SKM-1 treated with dmso at 0.1 percent for 144 hours (cell line): Measurements from ENCODE around the gene ENPP7.

Experiments
- DNase-seq: peaks from one replicate; lab custom pipeline; 2025; ENCODE audit not compliant: unreplicated experiment; lab: John Stamatoyannopoulos, UW

The ENPP7 gene, protein sequence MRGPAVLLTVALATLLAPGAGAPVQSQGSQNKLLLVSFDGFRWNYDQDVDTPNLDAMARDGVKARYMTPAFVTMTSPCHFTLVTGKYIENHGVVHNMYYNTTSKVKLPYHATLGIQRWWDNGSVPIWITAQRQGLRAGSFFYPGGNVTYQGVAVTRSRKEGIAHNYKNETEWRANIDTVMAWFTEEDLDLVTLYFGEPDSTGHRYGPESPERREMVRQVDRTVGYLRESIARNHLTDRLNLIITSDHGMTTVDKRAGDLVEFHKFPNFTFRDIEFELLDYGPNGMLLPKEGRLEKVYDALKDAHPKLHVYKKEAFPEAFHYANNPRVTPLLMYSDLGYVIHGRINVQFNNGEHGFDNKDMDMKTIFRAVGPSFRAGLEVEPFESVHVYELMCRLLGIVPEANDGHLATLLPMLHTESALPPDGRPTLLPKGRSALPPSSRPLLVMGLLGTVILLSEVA

GRCh38 chr17:79730769-79731483, at the start of gene ENPP7:
Gene ENPP7 (plus strand): TSS chr17:79730943. CDS start chr17:79731140, 197 bp downstream.
- DNase-seq: no peak

DNA sequence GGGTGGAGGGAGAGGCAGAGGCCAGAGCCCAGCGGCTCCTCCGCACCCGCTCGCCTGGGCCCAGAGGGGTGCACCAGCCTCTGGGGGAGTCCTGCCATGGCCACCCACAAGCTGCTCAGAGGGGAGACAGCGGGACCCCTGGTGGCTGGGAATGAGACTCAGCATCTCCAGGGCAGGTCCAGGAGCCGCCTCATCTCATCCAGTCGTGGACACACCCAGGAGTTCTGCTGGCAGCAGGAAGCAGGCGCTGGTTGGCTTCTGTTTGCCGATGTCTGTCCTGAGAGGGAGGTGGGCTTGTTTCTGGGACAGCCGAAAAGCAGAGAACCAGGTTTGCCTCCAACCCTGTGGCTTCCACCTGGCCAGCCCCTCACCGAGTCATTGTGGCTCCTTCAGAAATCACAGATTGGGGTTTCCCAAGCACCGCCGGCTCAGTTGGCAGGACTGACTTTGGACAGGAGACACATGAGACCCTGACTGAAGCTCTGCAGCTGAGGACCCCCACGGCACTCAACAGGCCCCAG, 49.6 kb upstream of the ENPP7 start:
- DNase-seq: no peak

GRCh38 chr17:79681628-79682261, 49.0 kb upstream of the ENPP7 start:
- no peak for DNase-seq

DNA sequence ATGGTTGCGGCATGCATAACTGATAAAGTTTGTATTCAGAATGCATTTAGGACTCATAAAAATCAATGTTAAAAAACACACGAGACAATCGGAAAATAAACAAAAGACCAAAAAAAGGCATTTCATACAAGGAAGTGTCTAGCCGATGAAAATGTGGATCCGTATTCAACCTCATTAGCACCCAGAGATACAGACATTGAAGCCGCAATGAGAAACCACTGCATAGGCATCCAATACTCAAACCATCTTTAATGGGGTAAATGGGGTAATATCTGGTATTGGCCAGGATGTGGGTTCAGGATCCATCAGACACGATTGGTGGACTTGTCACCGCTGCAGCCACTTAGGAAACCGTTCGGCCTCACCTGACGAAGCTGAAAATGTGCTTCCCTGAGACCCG, 47.4 kb upstream of the ENPP7 start:
- no peak for DNase-seq

DNA sequence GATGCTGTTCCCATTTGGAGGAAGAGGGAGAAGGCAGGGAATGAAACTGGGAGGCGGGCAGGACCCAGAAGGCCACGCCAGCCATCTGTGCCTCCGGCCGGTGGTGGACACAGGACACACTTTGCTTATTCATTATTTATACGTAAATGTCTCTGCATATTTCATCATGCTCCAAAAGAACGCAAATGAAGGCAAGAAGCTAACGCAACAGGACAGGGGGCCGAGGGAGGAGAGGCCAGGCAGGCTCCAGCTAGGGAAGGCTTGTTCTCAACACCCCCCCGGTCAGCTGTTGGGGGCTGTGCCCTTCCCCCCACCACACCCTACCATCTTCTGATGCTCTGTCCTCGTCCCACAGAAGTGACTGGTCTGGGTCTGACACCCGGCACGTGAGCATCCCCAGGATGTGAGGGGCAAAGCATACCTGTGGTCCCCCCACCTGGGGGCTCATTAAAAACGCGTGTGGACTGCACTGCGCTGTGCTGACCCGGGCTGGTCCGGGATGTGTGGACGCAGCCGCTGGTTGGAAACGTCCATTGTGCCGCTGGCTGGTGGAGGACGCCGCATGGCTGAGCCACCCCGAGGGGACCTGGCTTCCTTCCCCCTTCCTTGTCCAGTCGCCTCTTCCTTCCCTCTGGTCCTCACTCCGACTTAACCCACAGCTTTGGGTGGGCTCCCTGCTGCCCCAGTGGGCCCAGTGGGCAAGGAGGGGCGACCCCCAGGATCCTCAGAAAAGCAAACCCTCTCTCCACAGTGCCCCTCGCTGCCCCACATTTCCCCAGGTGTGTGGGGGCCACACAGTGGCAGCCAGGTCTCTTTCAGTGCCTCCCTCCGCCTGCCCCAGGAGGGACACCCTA, 46.4 kb upstream of the ENPP7 start:
- DNase-seq: no peak

DNA sequence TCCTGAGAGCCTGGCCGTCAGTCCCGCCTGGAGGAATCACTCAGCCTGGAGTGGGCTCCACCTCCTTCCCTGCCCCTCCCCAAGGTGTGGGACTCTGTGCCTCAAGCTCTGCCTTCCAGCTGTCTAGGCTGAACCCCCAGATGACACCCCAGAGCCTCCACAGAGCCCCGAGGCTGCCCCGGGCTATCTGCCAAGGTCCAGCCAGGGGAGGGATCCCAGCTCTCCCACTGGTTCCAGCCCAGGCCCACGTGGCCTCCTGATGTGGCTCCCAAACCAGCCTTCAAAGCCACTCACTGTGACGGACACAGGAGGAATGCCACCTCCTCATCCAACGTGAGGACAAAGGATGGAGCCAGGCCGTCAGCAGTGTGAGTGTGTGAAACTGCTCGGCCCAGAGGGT, 45.6 kb upstream of the ENPP7 start:
- no peak for DNase-seq

DNA sequence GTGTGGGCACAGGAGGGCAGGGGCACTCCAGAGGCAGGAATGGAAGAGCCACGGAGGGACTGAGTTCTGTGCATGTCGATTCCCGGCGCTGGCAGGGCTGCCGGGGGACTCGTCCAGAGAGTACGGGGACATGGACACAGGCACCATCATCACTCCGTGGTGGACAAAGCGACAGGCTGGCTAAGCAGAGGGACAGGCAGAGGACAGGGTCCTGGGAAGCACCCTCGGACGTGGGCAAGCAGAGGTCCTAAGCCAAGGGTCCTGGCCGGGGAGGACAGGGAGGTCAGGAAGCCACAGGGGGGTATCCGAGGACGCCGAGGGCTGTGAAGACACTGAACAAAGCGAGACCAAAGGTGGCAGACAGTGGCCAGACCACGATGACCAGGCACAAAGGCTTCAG, 44.3 kb upstream of the ENPP7 start:
- no peak for DNase-seq

DNA sequence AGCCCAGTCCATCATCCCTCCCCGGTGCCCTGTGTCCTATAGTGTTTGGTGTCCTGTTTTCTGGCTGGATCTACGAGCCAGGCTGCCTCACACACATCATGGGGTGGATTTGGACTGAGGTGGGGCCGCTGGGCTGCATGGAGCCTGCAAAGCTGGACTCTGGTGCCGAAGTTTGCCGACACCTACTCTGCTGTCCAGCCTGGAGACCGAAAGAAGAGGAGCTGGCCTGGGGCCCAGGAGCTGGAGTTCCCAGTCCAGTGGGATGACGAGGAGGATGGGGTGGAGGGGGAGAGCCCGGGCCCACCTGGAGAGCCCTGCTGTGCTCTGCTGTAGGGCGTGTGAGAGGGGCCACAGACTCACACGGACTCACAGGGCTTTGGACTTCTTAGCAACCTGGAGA, 40.3 kb upstream of the ENPP7 start:
- no peak for DNase-seq

DNA sequence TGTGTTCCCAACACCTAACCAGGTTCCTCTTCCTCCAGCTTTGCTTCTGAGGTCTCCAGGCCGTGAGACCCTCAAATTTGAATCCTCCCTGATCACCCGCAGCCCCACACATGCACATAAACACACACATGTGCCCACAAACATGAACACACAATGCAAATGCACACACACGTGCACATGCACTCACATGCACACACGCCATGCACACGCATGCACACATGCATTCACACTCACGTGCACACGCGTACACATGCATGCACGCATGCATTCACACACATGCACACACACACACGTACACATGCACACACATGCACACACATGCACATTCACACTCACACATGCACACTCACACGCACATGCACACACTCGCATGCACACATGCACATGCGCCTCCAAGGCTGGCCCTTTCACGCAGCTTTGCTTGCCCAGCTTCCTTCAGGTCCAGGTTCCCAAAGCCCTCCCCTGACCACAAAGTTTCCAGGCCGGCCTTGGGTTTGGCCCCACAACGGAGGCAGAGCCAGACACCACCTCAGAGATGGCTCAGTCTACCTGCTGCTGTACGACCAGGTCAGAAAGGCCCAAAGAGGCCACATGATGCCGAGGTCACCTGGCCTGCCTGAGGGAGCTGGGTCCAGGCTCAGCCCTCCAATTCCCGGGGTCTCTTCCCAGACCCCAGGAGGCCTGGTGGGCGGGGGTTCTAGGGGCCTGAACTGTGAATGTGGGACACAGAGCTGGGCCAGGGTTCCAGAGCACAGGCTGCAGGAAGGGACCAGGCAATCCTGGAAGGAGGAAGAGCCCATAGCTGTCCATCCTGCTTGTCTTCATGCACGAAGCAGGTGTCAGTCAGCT, 39.5 kb upstream of the ENPP7 start:
- DNase-seq: no peak

DNA sequence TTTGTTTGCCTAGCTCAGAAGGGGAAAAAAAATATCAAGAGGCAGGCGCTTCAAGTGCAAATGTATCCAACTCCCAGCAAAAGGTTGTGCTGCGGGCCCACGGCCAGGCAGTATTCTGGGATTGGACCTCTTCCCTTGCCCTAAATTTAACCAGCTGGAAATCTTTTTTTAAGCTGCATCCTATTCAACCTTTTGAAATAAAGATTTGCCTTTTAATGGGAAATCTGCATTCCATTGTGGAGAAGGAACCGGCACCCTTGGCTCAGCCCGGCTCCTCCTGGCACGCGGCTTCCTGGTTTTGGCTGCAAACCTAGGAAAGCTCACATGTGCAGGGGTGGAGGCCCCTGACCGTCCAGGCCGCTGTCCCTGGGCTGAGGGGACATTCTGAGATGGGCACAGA, 38.8 kb upstream of the ENPP7 start:
- DNase-seq: no peak

DNA sequence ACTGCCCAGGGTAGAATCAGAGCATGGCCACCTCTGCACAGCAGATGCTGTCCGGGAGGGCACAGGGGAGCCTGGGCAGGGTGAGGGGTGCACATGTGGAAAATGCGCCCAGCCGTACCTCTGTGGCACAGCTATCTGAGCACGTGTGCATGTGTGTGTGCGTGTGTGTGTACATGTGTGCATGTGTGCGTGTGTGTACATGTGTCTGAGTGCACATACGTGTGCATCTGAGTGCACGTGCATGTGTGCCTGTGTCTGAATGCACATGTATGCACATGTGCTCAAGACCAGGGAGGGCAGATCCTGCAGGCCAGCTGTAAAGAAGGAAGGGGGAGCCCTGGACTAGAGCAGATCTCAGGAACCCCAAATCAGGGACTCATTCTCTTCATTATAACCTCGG, 37.3 kb upstream of the ENPP7 start:
- DNase-seq: no peak

- no peak for DNase-seq
Observed at GRCh38 chr17:79695293-79695790, 35.4 kb upstream of the ENPP7 start.

DNA sequence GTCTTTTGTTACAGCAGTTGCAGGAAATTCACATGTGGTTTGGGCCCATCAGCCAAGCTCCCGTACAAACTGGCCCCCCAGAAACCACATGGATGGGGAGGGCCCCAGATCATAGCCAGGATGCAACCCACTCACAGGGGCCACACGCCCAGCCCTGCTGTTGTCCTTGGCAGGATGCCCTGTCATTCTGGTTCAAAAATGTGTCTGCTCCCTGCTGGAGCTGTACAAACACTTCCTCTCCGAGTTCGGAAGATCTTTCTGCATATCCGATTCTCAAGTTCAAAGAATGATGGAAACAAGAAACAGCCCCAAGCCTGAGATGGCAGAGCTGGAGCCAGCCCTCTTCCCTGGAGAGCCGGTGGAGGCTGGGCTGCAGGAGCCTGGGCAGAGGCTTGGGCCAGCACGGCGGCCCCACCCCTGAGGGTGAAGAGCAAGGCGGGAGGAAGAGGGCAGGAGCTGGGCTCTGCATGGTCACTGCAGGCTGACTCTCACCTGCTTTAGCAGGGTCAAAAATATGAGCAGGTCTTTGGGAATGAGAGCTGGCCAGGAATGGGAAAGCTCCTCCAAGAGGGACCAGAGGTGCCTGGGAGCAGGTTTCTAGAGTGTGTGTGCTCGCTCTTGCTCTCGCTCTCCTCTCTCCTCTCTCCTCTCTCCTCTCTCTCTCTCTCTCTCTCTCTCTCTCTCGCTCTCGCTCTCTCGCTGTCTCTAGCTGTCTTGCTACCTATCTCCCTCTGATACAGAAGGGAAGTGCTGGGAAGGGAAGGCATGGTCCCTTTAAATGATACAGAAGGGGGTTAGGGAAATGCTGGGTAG, 34.7 kb upstream of the ENPP7 start:
- DNase-seq: no peak

DNA sequence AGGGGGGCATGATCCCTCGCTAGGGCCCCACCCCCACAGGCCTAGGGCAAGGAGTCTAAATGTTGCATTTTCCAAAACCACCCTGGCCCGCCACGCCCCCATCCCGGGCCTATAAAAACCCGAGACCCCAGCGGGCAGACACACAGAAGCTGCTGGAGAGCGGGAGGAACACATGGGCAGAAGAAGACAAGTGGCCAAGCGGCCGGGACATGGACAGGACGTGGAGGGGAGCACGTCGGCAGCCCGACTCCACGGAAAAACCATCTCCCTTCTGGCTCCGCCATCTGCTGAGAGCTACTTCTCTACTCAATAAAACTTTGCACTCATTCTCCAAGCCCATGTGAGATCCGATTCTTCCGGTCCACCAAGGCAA, 34.1 kb upstream of the ENPP7 start:
- no peak for DNase-seq

- DNase-seq: no peak
Observed at GRCh38 chr17:79698146-79698846, 32.4 kb upstream of the ENPP7 start.

DNA sequence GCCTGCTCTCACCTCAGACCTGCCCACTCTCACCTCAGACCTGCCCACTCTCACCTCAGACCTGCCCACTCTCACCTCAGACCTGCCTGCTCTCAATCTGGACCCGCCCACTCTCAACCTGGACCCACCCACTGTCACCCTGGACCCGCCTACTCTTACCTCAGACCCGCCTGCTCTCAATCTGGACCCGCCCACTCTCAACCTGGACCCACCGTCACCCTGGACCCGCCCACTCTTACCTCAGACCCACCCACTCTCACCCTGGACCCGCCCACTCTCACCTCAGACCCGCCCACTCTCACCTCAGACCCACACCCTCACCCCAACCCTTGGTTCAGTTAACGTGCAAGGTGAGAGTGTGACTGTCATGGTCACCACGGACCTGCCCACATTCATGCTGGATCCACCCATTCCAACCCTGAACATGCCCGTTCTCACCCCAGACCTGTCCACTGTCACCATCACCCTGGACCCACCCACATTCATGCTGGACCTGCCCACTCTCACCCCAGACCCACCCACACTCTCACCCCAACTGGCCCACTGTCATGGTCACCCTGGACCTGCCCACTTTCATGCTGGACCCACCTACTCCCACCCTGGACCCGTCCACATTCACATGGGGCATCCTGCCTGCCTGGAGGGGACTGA, 31.2 kb upstream of the ENPP7 start:
- DNase-seq: no peak

- no peak for DNase-seq
Observed at GRCh38 chr17:79700592-79700991, 30.2 kb upstream of the ENPP7 start.

DNA sequence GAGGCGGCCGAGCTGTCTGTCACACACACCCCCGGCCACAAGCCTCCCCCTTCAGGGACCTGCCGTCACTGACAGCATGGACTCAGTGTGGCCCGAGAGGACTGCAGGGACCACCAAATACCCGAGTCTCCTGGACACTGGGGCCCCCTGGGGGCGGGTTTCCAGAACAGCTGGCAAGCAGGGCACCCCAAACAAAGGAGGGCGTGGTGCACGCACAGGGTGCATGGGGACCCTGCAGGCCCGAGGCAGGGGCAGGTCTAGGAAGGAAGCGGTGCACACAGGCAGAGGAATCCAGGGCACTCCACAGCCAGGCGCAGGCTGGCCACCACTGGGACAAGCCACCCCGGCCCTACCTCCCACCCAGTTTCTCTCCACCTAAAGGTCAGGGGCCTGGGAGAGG, 28.7 kb upstream of the ENPP7 start:
- DNase-seq: no peak
